Activated CD8-positive, alpha-beta T cell treated with anti-CD3 and anti-CD28 coated beads for 36 hours (primary cell): ENCODE data around the gene SLC15A1. TPM values are rescaled to one million over a fixed set of nuclear protein-coding genes. Genes with fewer than 3 reads are reported as not detected.

Source experiments
- ATAC-seq: fragments of 200-7000 bp; cut with Tn5 transposase; one replicate; pipeline ENCODE4 v1.10.0; 2021; ENCODE audit warnings: mild to moderate bottlenecking, moderate library complexity
- CTCF ChIA-PET: fragments of 350-600 bp; sonication (Branson Sonifier 250); formaldehyde crosslinking; loops from one replicate; lab custom pipeline; 2021; ENCODE audit warnings: antibody characterized with exemption; lab: Charles Lee
- POLR2A ChIA-PET: fragments of 350-600 bp; sonication (Branson Sonifier 250); formaldehyde crosslinking; loops from one replicate; lab custom pipeline; 2021; ENCODE audit warnings: antibody characterized with exemption; lab: Charles Lee
- DNase-seq: peaks from one replicate; pipeline ENCODE4 v3.0.0-alpha.2; 2020
- H3K27ac Mint-ChIP-seq: one replicate; pipeline ENCODE4 v1.8.0; 2021; ENCODE audit warnings: mild to moderate bottlenecking, mixed read lengths
- H3K27me3 Mint-ChIP-seq: one replicate; pipeline ENCODE4 v1.8.0; 2021; ENCODE audit warnings: mixed read lengths
- H3K36me3 Mint-ChIP-seq: one replicate; pipeline ENCODE4 v1.8.0; 2021; ENCODE audit warnings: low read depth, mixed read lengths
- H3K4me1 Mint-ChIP-seq: one replicate; pipeline ENCODE4 v1.8.0; 2021; ENCODE audit warnings: low read depth, mixed read lengths
- H3K4me3 Mint-ChIP-seq: one replicate; pipeline ENCODE4 v1.8.0; 2021; ENCODE audit warnings: mild to moderate bottlenecking, moderate library complexity, mixed read lengths
- H3K9me3 Mint-ChIP-seq: one replicate; pipeline ENCODE4 v1.8.0; 2021; ENCODE audit warnings: mixed read lengths
- intact Hi-C: fragments of 100-400 bp; cut with micrococcal nuclease; formaldehyde crosslinking; loops from one replicate; pipeline ENCODE4 v1.10.0; 2022
- total RNA-seq, 2 experiments: library from RNA; stranded (reverse); gene quantifications; one replicate each; pipeline ENCODE4 v1.2.3, GENCODE V29; 2021
- TF ChIP-seq, protein P1 (sequence below): fragments of 200-600 bp; IDR thresholded peaks from one replicate; pipeline ENCODE4 v1.8.0; 2022; ENCODE audit warnings: antibody characterized with exemption, mild to moderate bottlenecking

The SLC15A1 gene
- total RNA-seq, 2 experiments from 2014 or later, result not detected

DNA sequence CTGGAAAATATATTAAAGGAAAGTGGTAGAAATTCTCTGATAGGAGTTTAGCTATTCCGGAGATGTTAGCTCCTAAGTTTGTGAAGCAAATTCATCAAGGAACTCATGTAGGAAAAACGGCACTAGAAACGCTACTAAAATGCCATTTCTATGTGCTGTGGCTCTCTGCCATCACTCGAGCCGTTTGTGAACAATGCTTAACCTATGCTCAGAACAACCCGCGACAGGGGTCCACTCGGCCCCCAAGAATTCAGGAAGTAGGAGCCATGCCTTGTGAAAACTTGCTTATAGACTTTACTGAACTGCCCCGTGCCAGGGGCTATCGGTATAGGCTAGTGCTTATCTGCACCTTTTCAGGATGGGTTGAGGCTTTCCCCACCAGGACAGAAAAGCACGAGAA, 14.2 kb upstream of the SLC15A1 start:
- Mint-ChIP-seq H3K27ac (no peak overlapping the region), H3K27me3 (peaks cover 2% of the 10 kb centered on the region), H3K4me3 (no peak overlapping the region), H3K36me3 (no peaks in the 10 kb centered on the region), H3K4me1 (no peaks in the 10 kb centered on the region), H3K9me3 (no peaks in the 10 kb centered on the region)
- DNase-seq (no peak), ATAC-seq (no peak)
- TF ChIP-seq, protein P1, sequence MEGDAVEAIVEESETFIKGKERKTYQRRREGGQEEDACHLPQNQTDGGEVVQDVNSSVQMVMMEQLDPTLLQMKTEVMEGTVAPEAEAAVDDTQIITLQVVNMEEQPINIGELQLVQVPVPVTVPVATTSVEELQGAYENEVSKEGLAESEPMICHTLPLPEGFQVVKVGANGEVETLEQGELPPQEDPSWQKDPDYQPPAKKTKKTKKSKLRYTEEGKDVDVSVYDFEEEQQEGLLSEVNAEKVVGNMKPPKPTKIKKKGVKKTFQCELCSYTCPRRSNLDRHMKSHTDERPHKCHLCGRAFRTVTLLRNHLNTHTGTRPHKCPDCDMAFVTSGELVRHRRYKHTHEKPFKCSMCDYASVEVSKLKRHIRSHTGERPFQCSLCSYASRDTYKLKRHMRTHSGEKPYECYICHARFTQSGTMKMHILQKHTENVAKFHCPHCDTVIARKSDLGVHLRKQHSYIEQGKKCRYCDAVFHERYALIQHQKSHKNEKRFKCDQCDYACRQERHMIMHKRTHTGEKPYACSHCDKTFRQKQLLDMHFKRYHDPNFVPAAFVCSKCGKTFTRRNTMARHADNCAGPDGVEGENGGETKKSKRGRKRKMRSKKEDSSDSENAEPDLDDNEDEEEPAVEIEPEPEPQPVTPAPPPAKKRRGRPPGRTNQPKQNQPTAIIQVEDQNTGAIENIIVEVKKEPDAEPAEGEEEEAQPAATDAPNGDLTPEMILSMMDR, result no peak
- CTCF ChIA-PET, result no interaction called here
- POLR2A ChIA-PET, result no interaction called here
- intact Hi-C loops, result no loop called here

DNA sequence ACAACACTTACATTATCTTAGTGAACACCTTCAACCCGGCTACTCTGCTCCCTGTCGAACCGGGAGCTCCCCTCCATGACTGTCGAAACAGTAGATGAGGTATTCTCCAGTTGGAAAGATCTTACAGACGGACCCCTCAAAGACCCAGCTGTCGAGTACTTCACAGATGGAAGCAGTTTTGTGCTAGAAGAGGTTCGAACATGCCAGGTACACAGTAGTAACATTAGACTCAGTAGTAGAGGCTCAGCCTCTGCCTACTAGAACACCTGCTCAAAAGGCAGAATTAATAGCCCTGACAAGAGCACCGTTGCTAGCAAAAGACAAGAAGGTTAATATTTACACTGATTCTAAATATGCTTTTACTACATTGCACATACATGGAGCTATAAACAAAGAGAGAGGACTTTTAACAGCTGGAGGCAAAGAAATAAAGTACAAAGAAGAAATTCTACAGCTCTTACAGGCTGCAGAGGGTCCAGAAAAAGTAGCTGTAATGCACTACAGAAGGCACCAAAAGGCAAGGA, 13.6 kb upstream of the SLC15A1 start:
- ATAC-seq (no peak), DNase-seq (no peak)
- ChIA-PET CTCF (no interaction called here), POLR2A (no interaction called here)
- Mint-ChIP-seq H3K36me3 (no peaks in the 10 kb centered on the region), H3K4me3 (no peak overlapping the region), H3K9me3 (no peaks in the 10 kb centered on the region), H3K27ac (no peak overlapping the region), H3K27me3 (peaks cover 2% of the 10 kb centered on the region), H3K4me1 (no peaks in the 10 kb centered on the region)
- TF ChIP-seq, protein P1, result no peak
- intact Hi-C loops, result no loop called here

DNA sequence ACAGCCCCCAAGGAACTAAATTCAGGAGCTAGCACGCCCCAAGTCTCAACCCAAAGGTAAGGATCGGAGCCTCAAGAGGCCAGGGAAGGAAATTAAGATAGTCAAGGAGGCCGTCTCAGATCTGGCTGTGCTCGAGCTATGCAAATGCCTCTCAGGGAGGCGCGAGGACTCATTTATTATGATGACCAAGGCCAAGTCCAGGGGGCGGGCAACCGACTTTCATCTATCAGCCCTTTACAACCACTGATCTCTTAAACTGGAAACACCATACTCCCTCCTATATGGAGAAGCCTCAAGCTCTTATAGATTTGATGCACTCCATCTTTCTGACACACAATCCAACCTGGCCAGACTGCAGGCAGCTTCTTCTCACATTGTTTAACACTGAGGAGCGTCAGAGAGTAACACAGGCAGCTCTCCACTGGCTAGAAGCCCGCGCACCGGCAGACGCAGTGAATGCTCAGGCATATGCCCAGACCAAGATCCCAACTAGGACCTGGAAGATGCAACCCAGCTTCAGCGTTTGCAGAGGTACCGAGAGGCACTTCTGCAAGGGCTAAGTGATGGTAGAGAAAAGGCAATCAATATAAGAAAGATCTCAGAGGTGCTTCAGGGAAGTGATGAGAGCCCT, 9.6 kb upstream of the SLC15A1 start:
- intact Hi-C loops, result no loop called here
- Mint-ChIP-seq H3K36me3 (no peaks in the 10 kb centered on the region), H3K27ac (no peak overlapping the region), H3K4me1 (no peaks in the 10 kb centered on the region), H3K4me3 (no peak overlapping the region), H3K9me3 (peaks cover 1% of the 10 kb centered on the region), H3K27me3 (peaks cover 5% of the 10 kb centered on the region)
- POLR2A ChIA-PET, result interaction anchor here (1.1 kb wide), 1 partner anchor 10 kb away, joined by 3 read pairs; the partner anchor contains the start of gene SLC15A1
- TF ChIP-seq, protein P1, result no peak
- ATAC-seq (no peak), DNase-seq (no peak)
- CTCF ChIA-PET, result interaction anchor here (0.5 to 2.0 kb wide), 2 partner anchors 11 to 44 kb away, joined by 5 read pairs; no protein-coding TSS in a partner anchor

DNA sequence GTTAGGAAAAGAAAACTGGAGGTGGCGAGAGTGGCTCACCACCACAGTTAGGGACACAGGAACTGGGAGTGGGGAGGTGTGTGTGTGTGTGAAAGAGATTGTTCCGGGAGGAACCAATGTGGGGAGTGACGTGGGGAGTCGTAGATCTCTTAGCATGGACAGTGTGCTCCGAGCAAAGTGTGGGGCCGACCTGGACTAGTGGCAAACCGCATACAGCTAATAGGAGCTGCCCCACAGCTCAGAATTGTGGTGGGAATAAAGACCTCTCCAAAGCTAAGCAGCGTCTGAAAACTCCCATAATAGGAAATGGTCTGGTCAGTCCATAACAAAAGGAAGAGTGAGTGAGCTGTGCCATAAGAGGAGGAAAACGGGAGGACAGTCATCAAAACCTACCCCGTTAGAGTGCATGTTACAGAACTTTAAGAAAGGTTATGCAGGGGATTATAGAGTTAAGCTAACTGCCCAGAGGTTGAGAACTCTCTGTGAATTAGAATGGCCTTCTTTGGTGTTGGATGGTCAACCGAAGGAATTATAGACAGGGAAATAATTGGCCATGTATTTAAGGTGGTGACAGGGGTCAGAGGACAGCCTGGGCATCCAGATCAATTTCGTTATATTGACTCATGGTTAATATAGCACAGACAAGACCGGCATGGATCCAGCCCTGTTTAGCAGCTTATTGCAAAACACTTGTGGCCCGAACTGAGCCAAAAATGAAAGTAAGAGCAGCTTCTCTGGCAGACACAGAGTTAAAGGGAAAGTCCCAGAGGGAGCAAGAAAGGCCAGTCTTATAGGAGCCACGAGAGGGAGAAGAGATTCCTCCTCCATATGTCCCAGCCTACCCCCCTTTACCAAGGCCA, 8.9 kb upstream of the SLC15A1 start:
- Mint-ChIP-seq H3K9me3 (peaks cover 1% of the 10 kb centered on the region), H3K4me1 (no peaks in the 10 kb centered on the region), H3K4me3 (no peak overlapping the region), H3K36me3 (no peaks in the 10 kb centered on the region), H3K27ac (no peak overlapping the region), H3K27me3 (peaks cover 8% of the 10 kb centered on the region)
- CTCF ChIA-PET, result interaction anchor here (1.3 to 2.0 kb wide), 2 partner anchors 12 to 40 kb away, joined by 3 to 5 read pairs; no protein-coding TSS in a partner anchor
- DNase-seq (no peak), ATAC-seq (no peak)
- intact Hi-C loops, result no loop called here
- TF ChIP-seq, protein P1, result no peak
- POLR2A ChIA-PET, result interaction anchor here (1.1 kb wide), 1 partner anchor 9 kb away, joined by 3 read pairs; the partner anchor contains the start of gene SLC15A1
